GM20000 (cell line): ENCODE results near the gene SLC51A.
"Not testable (repeated sequence)": the region's sequence is repeated elsewhere in the genome, so short reads cannot be mapped to it uniquely, and the experiment has no call there.

Source experiments
- DNase-seq: peaks from one replicate; pipeline ENCODE4 v3.0.0; 2012; ENCODE audit warnings: low spot score
- TF ChIP-seq, protein P1 (sequence below): IDR thresholded peaks from 2 replicates; pipeline ENCODE4 v1.5.1; 2012; ENCODE audit warnings: mild to moderate bottlenecking, control low read depth; ENCODE audit errors: extremely low read depth, missing control alignments

The SLC51A gene

DNA sequence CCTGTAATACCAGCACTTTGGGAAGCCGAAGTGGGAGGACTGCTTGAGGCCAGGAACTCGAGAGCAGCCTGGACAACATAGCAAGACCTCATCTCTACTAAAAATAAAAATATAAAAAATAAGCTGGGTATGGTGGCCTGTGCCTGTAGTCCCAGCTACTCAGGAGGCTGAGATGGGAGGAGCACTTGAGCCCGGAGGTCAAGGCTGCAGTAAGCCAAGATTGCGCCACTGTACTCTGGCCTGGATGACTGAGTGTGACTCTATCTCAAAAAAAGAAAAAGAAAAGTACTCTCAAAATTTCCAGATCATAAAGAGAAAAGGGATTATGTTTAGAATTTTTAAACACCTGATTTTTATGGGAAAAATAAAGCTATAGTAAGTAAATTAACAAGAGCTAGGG, 24.1 kb downstream of the SLC51A start:
- TF ChIP-seq, protein P1, sequence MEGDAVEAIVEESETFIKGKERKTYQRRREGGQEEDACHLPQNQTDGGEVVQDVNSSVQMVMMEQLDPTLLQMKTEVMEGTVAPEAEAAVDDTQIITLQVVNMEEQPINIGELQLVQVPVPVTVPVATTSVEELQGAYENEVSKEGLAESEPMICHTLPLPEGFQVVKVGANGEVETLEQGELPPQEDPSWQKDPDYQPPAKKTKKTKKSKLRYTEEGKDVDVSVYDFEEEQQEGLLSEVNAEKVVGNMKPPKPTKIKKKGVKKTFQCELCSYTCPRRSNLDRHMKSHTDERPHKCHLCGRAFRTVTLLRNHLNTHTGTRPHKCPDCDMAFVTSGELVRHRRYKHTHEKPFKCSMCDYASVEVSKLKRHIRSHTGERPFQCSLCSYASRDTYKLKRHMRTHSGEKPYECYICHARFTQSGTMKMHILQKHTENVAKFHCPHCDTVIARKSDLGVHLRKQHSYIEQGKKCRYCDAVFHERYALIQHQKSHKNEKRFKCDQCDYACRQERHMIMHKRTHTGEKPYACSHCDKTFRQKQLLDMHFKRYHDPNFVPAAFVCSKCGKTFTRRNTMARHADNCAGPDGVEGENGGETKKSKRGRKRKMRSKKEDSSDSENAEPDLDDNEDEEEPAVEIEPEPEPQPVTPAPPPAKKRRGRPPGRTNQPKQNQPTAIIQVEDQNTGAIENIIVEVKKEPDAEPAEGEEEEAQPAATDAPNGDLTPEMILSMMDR = no peak

DNA sequence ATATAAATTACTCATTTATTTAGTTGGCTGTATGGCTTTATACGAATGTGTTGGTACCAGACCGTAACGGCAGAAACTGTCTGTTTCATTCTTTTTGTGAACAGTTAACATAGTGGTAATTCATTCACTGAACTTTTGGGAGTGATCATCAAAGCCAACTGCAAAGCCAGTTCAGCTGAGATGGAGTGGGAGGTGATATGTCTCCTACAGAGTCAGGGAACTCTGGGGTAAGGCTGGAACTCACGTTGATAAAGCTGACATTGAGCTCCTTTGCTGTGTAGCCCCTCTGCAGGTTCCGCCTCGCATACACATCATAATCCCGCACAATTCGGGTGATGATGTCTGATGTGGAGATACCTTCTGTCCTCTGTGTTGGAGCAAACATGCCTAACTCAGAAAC, 25.4 kb downstream of the SLC51A start:
- no peak for DNase-seq
- TF ChIP-seq, protein P1 = no peak

More for the DNA sequence above, 24.1 kb downstream of the SLC51A start:
- DNase-seq = no peak

DNA sequence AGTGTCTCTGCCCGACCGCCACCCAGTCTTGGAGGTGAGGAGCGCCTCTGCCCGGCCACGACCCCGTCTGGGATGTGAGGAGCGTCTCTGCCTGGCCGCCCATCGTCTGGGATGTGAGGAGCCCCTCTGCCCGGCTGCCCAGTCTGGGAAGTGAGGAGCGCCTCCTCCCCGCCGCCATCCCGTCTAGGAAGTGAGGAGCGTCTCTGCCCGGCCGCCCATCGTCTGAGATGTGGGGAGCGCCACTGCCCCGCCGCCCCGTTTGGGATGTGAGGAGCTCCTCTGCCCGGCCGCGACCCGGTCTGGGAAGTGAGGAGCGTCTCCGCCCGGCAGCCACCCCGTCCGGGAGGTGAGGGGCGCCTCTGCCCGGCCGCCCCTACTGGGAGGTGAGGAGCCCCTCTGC, 27.8 kb downstream of the SLC51A start:
- DNase-seq = not testable (repeated sequence)

DNA sequence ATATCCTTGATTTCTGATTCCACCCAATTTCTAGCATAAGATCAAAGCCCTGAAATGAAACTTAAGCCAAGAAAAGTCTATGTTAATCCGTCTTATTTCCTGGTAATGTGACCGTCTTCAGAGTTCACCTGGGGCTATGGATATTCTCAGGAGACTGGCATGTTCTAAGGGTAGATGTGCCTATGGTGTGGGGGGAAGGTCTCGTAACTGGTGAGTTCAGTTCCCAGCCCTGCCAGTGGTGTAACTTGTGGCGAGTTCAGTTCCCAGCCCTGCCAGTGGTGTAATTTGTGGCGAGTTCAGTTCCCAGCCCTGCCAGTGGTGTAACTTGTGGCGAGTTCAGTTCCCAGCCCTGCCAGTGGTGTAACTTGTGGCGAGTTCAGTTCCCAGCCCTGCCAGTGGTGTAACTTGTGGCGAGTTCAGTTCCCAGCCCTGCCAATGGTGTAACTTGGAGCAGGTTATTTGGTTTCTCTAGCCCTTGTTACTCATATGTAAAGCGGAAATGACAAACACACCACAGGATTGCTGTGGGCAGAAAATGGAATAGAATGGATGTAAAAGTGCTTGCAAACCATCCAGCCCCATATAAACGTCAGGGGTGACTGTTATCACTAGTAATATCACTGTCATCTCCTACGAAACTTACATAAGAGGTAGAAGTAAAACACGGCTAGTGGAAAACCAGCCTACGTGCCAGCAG, 30.4 kb downstream of the SLC51A start:
- TF ChIP-seq, protein P1 = no peak
- no peak for DNase-seq

DNA sequence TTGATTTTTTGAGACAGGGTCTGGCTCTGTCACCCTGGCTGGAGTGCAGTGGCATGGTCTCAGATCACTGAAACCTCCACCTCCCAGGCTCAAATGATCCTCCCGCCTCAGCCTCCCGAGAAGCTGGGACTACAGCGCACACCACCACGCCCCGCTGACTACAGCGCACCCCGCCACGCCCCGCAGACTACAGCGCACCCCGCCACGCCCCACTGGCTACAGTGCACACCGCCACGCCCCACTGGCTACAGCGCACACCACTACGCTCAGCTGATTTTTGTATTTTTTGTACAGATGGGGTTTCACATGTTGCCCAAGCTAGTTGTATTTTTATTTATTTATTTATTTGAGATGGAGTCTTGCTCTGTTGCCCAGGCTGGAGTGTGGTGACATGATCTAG, 35.6 kb downstream of the SLC51A start:
- no peak for DNase-seq
- TF ChIP-seq, protein P1 = no peak

DNA sequence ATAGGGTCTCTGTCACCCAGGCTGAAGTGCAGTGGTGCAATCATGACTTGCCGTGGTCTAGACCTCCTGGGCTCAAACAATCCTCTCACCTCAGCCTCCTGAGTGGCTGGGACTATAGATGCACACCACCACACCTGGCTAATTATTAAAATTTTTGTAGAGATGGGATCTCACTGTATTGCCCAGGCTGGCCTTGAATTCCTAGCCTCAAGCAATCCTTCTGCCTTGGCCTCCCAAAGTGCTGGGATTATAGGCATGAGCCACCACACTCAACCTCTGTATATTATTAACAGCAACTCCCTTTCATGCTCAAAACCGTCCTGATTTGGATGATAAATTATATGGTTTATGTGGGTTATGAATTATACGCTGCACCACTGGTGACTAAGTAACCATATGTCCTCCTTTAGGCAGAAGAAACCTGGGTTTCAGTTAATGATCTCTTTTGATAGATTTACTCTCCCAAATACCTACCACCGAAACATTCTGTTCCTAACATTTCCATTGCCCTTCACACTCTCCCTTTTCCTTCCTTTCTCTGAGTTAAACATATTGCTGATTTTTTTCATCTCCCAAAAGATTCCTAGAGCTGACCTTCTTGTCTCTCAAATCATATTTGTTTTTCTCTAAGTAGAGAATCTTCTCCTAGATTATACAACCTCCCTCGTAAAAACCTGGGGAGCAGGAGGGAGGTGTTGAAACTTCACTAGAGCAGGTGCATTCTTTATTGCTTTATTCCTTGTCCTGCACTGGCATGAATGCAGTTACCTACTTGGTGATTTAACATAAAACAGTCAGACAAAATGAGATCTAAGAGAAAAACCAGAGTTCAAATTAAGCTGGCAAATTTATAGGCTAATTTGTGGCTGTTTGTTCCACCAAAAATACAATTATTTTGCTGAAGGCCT, 38.3 kb downstream of the SLC51A start:
- no peak for DNase-seq
- TF ChIP-seq, protein P1 = no peak

DNA sequence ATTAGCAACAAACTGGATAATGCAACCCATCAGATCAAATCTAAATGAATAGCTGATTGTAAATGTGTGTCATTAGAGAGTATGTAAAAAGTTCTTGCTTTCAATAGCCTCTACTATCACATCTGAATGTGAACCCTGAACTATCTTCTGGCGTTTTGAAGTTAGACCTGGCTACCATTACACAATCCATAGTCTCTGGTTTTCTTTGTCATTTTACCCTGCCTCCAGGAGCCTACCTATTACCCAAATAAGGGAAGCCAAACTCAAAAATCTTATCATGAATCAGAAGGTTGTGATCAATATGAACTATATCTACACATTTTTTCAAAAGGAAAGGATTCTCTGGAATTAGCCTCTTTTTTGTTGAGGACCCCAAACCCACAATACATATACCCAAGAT, 39.4 kb downstream of the SLC51A start:
- no peak for DNase-seq
- TF ChIP-seq, protein P1 = no peak
